Posterior cingulate gyrus (tissue), 11 donors: ENCODE results near the gene TPD52L1.
"Not testable (repeated sequence)": the region's sequence is repeated elsewhere in the genome, so short reads cannot be mapped to it uniquely, and the experiment has no call there.

Experiments used
- DNase-seq, 10 donors: peaks; one replicate each; pipeline versions ENCODE4 v3.0.0 to v3.0.0-alpha.2; 2020 to 2021; ENCODE audit warnings: mixed read lengths in 3 of 10
- intact Hi-C: fragments of 100-400 bp; cut with DNase I; formaldehyde crosslinking; loops from one replicate; pipeline ENCODE4 v1.15.1; 2023

TPD52L1 gene, protein sequence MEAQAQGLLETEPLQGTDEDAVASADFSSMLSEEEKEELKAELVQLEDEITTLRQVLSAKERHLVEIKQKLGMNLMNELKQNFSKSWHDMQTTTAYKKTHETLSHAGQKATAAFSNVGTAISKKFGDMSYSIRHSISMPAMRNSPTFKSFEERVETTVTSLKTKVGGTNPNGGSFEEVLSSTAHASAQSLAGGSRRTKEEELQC

DNA sequence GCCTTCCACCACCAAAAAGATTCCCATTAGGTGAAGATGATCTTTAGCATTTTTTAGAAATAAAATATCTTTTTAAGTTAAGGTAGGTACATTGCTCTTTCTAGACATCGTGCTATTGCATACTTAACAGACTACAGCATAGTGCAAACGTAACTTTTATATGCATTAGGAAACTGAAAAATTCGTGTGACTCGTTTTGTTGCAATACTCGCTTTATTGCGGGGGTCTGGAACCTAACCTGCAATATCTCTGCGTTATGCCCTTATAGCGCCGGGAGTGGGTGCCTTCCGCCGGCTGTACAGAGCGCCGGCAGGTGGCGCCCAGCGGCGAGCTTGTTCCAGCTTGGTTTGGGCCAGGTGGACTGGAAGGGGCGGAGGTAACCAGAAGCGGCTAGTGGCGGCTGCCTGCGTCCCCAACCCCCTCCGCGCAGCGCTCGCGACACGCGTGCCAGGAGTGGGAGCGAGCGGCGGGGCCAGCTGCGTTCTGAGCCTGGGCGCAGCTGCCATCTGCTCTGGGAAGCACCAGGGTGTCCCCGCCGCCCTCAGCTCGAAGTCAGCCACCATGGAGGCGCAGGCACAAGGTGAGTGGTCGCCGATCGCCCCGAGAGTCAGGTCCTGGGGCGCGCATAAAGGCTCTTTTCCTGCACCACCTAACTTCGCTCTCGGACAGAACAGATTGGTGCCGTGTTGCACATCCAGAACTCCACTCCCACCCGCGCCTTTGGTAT, at the start of gene TPD52L1:
Gene TPD52L1, plus strand, starts transcription at position 383 of the 727 bp plus-strand sequence. Its CDS starts 179 bp downstream, at position 562.
- intact Hi-C loops = loop anchor here (10.0 kb wide), 1 partner anchor 141 kb away; no protein-coding TSS in a partner anchor
- DNase-seq = peak; percentile 51 to 95 (median 75)

DNA sequence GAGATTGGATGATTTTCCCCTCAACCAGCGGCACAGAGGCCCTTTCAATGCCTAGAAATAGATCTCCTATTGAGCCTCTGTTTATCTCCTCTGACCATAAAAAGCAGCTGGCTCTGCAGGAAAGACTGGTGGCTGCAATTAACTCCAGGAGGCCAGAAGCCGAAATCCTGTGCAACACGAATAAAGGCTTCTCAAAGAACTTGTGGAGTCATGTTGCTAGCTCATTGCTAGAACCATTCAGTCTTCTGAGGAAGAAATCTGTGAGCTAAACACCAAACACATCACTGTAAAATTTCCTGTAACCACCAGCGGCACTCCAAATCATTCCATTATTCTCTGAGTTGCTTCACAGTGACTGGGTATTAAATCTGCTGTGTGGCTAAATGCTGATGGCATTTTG, 49.1 kb upstream of the TPD52L1 start:
- intact Hi-C loops = no loop called here
- no peak for DNase-seq

DNA sequence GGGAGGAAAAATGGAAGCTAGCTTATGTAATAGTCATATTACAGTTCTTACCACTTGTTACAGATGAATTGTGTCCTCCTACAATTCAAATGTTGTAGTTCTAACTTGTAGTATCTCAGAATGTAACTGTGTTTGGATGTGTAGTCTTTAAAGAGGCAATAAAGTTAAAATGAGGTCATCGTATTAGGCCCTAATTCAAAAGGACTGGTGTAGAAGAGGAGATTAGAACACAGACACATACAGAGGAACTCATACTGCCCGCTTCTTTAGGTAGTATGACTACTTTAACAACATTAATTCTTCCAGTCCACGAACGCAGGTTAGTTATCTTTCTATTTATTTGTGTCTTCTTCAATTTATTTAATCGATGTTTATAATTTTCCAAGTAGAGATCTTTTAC, 46.5 kb upstream of the TPD52L1 start:
- no peak for DNase-seq
- intact Hi-C loops = no loop called here

DNA sequence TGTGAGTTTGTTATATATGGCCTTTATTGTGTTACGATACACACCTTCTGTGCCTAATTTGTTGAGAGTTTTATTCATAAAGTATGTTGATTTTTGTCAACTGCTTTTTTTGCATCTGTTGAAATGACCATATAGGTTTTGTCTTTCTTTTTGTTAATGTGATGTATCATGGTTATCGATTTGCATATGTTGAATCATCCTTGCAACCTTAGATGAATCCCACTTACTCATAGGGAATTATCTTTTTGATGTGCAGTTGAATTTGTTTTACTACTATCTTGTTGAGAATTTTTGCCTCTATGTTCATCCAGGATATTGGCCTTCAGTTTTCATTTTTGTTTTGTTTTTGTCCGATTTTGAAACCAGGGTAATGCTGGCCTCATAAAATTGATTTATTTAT, 45.7 kb upstream of the TPD52L1 start:
- intact Hi-C loops = no loop called here
- DNase-seq = no peak

DNA sequence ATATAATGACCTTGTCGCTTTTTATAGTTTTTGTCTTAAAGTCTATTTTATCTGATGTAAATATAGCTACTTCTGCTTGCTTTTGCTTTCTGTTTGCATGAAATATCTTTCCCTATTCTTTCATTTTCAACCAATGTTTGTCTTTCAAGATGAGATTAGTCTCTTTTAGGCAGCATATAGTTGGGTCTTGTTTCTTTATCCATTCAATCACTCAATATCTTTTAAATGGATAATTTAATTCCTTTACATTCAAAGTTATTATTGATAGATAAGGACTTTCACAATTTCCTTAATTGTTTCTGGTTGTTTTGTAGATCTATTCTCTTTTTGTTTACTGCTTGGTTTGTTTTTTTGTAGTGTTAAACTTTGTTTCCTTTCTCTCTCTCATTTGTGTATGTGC, 43.5 kb upstream of the TPD52L1 start:
- intact Hi-C loops = no loop called here
- no peak for DNase-seq

DNA sequence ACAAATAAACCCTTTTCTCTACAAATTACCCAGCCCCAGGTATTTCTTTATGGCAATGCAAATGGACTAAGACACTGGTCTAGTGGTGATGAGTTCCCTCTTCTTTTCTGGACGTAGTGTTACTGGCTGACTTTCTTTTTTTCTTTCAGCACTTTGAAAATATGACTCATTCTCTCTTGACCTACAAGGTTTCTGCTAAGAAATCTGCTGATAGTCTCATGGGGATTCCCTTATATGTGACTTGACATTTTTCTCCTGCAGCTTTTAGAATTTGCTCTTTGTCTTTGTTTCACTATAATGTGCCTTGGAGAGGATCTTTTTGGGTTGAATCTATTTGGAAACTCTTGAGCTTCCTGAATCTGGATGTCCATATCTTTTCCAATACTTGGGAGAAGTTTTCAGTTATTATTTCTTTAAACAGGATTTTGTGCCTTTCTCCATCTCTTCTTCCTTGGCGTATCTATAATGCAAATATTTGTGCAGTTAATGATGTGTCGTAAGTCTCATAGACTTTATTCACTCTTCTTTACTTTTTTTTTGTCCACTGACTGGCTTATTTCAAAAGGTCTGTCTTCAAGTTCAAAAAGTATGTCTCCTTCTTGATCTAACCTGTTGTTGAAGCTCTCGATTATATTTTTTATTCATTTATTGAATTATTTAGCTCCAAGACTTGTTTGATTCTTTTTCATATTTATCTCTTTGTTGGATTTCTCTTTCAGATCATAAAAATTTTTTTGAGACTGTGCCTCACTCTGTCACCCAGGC, 42.2 kb upstream of the TPD52L1 start:
- no peak for DNase-seq

DNA sequence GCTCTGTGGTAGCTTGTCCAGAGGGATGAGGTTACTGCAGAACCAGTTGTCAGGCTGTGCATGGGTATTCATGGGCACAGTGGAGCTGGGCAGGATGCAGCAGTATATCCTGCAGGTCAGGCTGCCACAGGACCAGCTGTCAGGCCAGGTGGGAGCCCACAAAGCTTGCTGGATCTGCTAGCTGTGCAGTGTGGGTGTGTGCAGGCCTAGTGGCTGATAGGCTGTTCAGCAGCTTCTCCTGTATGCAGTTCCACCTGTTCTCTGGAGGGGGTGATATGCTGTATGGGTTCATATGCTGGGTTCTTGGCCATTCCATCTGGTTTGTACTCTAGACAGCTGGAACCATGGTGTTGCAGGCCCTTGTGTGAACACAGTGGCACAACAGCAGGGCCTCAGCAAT, 40.6 kb upstream of the TPD52L1 start:
- DNase-seq = peak in 1 of 10 donors; percentile 74
- intact Hi-C loops = no loop called here

More for the DNA sequence above, 42.2 kb upstream of the TPD52L1 start:
- intact Hi-C loops = no loop called here

DNA sequence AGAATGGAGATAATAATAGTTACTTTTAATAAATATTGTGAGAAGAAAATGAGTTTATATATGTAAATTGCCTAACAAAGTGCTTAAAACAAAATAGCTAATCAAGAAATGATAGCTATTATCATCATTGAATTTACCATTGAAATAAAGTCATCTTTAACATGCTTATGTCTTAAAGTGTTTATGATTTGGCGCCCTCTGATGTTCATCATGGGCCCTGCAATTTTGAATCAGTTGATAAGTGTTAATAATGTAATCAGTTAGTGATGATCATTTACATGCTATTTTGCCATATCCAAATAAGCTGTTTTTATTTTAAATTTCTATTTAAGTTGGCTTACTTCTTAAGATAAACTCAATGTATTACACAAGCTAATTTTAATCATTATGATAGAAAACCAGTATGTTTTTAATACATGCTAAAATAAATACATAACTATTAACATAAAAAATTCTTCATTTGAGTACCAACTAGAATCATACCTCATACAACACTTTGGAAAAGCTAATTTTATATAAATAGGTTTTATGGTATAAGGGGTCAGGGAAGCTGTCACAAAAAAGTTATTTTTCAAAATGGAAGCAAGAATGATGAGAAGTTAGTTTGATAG, 39.2 kb upstream of the TPD52L1 start:
- DNase-seq = peak in 4 of 10 donors; percentile 31 to 68 (median 62)

DNA sequence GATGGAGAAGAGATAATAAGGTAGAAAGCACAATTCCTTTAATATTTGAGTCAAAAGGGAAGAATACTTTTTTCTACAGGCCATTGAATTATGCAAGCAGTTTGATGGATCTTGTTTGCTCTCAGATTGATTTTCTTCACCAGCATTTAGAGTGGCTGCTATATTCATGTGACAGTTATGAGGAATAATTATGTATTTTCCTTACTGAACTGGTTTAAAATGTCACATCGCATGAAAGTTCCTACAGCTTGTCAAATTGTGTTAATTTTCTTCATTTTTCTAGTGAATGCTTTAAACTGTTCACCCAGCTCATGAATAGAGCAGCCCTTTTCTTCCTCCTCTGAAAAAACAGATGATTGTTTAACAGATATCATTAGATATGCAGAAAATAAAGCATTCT, 37.4 kb upstream of the TPD52L1 start:
- intact Hi-C loops = no loop called here
- no peak for DNase-seq

More for the DNA sequence above, 39.2 kb upstream of the TPD52L1 start:
- intact Hi-C loops = loop anchor here (1.0 kb wide), 1 partner anchor 244 kb away; no protein-coding TSS in a partner anchor

DNA sequence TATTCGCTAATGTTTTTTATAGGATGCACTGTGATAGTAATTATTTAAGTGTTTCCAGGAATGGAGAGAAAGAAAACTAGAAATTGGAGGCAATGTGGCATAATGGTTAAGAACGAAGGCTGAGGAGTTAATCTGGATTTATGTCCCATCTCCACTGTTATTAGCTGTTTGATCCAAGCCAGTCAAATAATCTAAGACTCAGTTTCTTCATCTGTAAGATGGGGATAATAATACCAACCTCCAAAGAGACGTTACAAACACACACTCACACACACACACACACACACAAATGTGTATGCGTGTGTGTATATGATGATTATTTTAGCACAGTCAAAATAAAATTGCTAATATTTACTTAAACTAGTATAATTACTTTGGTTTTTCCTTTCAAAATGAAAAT, 36.9 kb upstream of the TPD52L1 start:
- intact Hi-C loops = no loop called here
- DNase-seq = no peak

DNA sequence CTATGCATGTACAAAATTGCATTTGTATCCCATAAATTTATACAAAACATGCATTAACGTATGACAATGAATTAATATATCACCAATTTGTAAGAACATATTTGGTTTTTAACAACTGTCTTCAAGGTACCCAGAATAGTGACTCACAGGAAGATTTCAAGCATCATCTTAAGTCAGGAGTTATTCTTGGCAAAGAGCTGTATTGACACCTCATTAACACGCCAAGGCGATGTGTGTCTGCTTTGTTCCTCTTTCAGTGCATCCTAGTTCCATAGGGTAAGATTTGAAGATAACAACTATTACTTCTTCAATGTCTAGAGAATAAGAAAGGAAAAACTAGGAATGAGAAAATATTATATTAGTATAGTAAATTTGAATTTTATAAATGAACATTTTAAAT, 35.8 kb upstream of the TPD52L1 start:
- intact Hi-C loops = no loop called here
- no peak for DNase-seq

DNA sequence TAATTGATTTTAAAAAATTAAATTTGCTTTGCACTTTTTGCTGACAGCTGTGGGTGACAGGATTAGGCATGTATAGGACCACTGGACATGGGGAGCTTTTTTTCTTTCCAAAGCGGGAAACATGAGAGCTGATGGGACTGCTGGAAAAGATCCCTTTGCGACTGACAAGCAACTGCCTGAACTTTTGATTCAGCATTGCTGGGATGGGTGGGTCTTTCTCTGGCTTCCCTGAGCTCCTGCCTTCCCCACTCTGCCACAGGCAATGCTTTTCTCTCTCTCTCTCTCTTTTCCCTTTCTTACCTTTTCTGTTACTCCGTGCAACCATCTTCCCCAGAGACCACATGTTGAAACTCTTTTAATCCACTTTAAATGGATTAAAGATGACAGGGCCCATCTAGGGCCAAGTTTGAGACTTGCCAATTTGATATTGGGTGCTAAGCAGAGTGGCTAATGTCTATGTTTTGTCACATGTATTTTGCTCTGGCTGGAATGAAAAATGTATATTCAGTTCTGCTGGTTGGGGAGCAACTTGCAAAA, 33.5 kb upstream of the TPD52L1 start:
- no peak for DNase-seq
- intact Hi-C loops = no loop called here

DNA sequence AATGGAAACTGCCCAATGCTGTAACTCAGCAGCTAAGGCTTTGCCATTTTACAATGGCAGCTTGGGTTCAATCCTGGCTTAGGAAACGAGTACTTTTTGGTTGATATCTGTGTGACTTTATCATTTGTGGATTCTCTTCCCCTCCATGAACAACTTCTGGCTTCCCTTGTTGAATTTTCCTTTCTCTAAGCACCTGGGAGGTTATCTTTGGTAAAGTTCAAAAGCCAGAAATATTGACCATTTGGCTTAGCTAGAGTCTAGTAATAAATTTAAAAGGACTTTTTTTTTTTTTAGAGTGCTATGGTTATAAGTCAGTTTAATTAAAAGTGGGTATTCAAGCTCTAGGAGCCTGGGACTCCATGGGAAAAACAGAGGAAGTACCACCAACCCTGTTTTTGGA, 31.7 kb upstream of the TPD52L1 start:
- intact Hi-C loops = no loop called here

DNA sequence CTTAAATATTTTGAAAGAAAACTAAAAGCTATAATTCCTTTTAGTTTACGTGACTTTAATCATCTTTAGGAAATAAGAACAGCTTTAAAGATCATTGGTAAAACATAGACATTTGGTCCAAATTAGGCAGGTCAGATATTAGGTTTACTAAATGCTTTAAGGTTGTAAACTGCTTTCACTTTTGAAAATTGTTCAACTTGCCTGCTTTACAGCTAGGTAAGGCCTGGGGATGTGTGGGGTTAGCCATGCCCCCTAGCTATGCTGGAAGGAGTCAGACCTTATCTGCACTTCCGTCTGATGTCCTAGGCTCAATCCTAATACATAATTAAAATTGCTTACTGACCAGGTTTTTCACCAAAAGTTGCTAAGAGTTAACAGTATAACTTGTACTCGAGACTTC, 30.5 kb upstream of the TPD52L1 start:
- intact Hi-C loops = no loop called here
- DNase-seq = no peak

More for the DNA sequence above, 31.7 kb upstream of the TPD52L1 start:
- DNase-seq = no peak

DNA sequence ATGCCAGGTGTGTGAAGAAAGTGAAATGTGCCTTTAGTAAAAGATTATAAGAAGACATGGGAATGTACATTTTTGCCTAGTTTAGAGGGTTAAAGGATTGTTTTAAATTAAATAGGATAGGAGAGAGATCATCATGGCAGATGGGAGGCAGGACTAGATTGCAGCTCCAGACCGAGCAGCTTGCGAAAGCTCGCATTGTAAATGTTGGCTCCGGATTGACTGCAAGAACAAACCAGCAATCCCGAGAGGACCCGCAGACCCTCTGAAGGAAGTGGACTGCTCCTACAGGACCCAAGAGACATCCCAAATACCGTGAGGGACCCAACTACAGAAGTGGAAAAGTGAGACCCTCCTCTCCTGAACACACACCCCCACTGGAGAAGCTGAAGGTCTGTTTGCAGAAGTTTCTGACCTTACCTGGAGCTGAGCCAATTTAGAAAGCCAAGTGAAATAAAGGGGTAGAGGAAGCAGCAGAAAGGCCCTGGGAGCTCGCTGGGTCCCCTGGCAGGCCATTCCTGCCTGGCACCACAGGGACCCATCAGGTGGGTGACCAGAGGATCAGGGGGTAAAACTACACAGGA, 30.0 kb upstream of the TPD52L1 start:
- DNase-seq = no peak
- intact Hi-C loops = no loop called here

DNA sequence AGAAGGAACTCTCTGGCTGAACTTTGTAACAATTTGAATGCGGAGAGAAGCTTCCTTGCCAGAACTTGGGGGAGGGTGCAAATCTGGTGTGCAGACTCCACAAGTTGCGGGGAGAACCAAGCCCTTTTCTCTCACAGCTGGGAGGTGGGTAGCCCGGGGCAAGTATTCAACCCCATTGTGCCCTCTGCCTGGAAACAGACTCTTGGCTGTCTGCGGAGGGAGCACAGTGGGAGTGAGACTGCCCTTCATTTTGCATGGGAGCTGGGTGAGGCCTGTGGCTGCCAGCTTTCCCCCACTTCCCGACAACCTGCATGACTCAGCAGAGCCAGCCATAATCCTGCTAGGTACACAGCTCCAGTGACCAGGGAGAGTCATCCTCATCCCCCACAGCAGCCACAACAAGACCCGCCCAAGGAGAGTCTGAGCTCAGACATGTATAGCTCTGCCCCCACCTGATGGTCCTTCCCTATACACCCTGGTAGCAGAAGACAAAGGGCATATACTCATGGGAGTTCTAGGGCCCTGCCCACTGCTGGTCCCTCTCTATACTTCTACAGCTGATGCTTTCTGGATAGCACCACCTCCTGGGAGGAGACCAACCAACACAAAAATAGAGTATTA, 29.4 kb upstream of the TPD52L1 start:
- intact Hi-C loops = no loop called here
- no peak for DNase-seq

DNA sequence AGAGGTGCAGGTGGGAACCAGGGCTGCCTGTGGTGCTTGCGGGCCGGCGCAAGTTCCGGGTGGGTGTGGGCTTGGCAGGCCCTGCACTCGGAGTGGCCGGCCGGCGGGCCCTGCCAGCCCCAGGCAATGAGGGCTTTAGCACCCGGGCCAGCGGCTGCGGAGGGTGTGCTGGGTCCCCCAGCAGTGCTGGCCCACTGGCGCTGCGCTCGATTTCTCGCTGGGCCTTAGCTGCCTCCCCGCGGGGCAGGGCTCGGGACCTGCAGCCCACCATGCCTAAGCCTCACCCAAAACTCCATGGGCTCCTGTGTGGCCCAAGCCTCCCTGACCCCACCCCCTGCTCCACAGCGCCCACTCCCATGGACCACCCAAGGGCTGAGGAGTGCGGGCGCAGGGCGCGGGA, 27.7 kb upstream of the TPD52L1 start:
- DNase-seq = not testable (repeated sequence)
- intact Hi-C loops = loop anchor here (5.0 kb wide), 1 partner anchor 836 kb away; no protein-coding TSS in a partner anchor

DNA sequence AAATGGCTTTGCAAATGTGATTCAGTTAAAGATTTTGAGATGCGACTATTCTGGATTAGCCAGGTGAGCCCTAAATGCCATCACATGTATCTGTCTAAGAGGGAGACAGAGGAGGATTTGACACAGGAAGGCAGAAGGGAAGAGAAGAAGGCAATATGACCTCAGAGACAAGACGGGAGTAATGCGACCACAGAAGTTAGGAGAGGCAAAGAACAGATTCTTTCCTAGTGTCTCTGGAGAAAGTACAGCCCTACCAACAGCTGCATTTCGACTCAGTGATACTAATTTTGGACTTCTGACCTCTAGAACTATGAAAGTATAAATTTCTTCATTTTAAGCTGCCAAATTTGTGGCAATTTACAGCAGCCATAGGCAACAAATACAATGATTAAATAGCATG, 24.2 kb upstream of the TPD52L1 start:
- DNase-seq = no peak
- intact Hi-C loops = loop anchor here (5.0 kb wide), 1 partner anchor 833 kb away; no protein-coding TSS in a partner anchor

DNA sequence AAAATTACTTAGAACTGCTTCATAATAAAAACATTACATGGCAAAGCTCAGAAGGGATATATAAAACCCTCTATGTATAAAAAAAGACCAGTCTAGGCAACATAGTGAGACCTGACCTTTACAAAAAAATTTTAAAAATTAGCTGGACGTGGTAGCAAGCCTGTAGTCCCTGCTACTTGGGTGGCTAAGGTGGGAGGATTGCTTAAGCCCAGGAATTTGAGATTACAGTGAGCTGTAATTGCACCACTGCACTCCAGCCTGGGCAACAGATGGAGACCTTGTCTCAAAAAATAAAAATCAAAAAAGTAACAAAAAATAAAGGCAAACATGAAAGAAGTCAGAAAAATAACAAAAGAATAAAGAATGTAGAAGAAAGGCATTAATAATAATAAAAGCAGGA, 21.5 kb upstream of the TPD52L1 start:
- DNase-seq = no peak
- intact Hi-C loops = no loop called here

DNA sequence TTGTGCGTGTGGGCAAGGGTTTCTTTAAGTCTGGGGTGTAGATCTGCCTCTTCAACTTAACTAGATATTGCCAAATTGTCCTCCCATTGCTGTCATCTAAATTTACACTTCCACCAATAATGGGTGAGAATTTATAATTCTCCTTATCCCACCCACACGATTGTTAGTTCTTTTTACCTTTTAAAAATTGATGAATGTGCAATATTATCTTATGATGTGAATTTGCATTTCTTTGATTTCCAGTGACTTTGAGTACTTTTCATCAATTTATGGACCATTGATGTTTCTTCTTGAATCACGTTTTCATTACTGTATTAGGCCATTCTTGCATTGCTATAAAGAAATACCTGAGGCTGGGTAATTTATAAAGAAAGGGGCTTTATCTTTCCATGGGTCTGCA, 17.2 kb upstream of the TPD52L1 start:
- intact Hi-C loops = no loop called here
- no peak for DNase-seq
